Esophagus muscularis mucosa (tissue), 3 donors: ENCODE data around the gene PSMD8.

Experiments
- CTCF ChIP-seq, 3 experiments: fragments of 200-600 bp in 2 of 3; fragments of 450-650 bp in 1 of 3; sonication (generic) in 2 of 3; IDR thresholded peaks; one replicate each; pipeline ENCODE4 v1.5.1; 2017 to 2019; ENCODE audit warnings: antibody characterized with exemption in 3 of 3, mild to moderate bottlenecking in 2 of 3, moderate library complexity in 1 of 3
- POLR2A ChIP-seq: fragments of 450-650 bp; IDR thresholded peaks from one replicate; pipeline ENCODE4 v1.6.1; 2017; ENCODE audit warnings: antibody characterized with exemption, moderate library complexity, mild to moderate bottlenecking, low read depth
- POLR2AphosphoS5 ChIP-seq, 2 donors: sonication (generic); formaldehyde crosslinking; IDR thresholded peaks; one replicate each; pipeline ENCODE4 v1.6.1; 2017; ENCODE audit warnings: antibody characterized with exemption in 2 of 2

- TF ChIP-seq CTCF (IDR thresholded peaks at IDR 0.05): no peak
- no peak for TF ChIP-seq POLR2AphosphoS5 (IDR thresholded peaks at IDR 0.05)
- TF ChIP-seq POLR2A: no peak
Measured at GRCh38 chr19:38429055-38429810, 54.9 kb downstream of the PSMD8 start.
